Keratinocyte (primary cell): ENCODE results near the gene ANO8. TPM values are rescaled to one million over a fixed set of nuclear protein-coding genes. Genes with fewer than 3 reads are reported as not detected.
A peak's percentile ranks its signal among the peaks of the same experiment; 100 is the strongest.

Source experiments
- DNase-seq: peaks from one replicate; pipeline ENCODE4 v3.0.0-alpha.2; 2011; ENCODE audit warnings: low read depth, missing footprints, low spot score
- FAIRE-seq: peaks from 2 replicates; lab custom pipeline; 2011; peaks lifted over from hg19 to GRCh38; lab: Jason Lieb, UNC
- H2AFZ ChIP-seq: 2 replicates; pipeline ENCODE4 v1.6.0; 2012; ENCODE audit warnings: low read length, control low read depth, inconsistent platforms; ENCODE audit not compliant: control insufficient read depth
- H3K27ac ChIP-seq: 2 replicates; pipeline ENCODE4 v1.5.1; 2011; ENCODE audit warnings: low read length; ENCODE audit not compliant: control insufficient read depth, insufficient read depth
- H3K27me3 ChIP-seq: 3 replicates; pipeline ENCODE4 v1.6.0; 2011; ENCODE audit warnings: low read length; ENCODE audit not compliant: control insufficient read depth, insufficient read depth; ENCODE audit errors: extremely low read depth
- H3K36me3 ChIP-seq, 2 experiments: 2 replicates in 1 of 2; 3 replicates in 1 of 2; pipeline ENCODE4 v1.5.1; 2011; ENCODE audit warnings: low read length in 2 of 2, mild to moderate bottlenecking in 1 of 2; ENCODE audit not compliant: control insufficient read depth in 2 of 2, insufficient read depth in 2 of 2; ENCODE audit errors: extremely low read depth in 1 of 2
- H3K4me1 ChIP-seq: 3 replicates; pipeline ENCODE4 v1.5.1; 2011; ENCODE audit warnings: low read length; ENCODE audit not compliant: control insufficient read depth, insufficient read depth; ENCODE audit errors: extremely low read depth
- H3K4me2 ChIP-seq: 3 replicates; pipeline ENCODE4 v1.6.0; 2011; ENCODE audit warnings: low read depth, low read length; ENCODE audit not compliant: control insufficient read depth, insufficient read depth; ENCODE audit errors: extremely low read depth
- H3K4me3 ChIP-seq, 3 experiments: fragments of 200-600 bp in 1 of 3; sonication (generic) in 1 of 3; 2 replicates in 2 of 3; 3 replicates in 1 of 3; pipeline ENCODE4 v1.5.1; 2011 to 2016; ENCODE audit warnings: low read length in 3 of 3, mild to moderate bottlenecking in 3 of 3, control low read depth in 2 of 3, inconsistent platforms in 1 of 3, low read depth in 1 of 3, mixed read lengths in 1 of 3, mixed run types in 1 of 3, moderate library complexity in 1 of 3; ENCODE audit not compliant: control insufficient read depth in 2 of 3, insufficient read depth in 2 of 3; ENCODE audit errors: extremely low read depth in 1 of 3
- H3K79me2 ChIP-seq: 2 replicates; pipeline ENCODE4 v1.6.0; 2012; ENCODE audit warnings: low read length; ENCODE audit not compliant: control insufficient read depth, insufficient read depth
- H3K9ac ChIP-seq: 3 replicates; pipeline ENCODE4 v1.6.0; 2011; ENCODE audit warnings: low read length; ENCODE audit not compliant: control insufficient read depth, insufficient read depth; ENCODE audit errors: extremely low read depth
- H3K9me1 ChIP-seq: 3 replicates; pipeline ENCODE4 v1.6.0; 2011; ENCODE audit warnings: low read length; ENCODE audit not compliant: control insufficient read depth, insufficient read depth; ENCODE audit errors: extremely low read depth
- H3K9me3 ChIP-seq: 2 replicates; pipeline ENCODE4 v1.5.1; 2012; ENCODE audit warnings: low read depth, low read length; ENCODE audit not compliant: control insufficient read depth
- H4K20me1 ChIP-seq: 3 replicates; pipeline ENCODE4 v1.6.0; 2011; ENCODE audit warnings: low read length; ENCODE audit not compliant: control insufficient read depth, insufficient read depth; ENCODE audit errors: extremely low read depth
- CTCF ChIP-seq, 3 experiments: IDR thresholded peaks in 1 of 3; conservative IDR thresholded peaks in 1 of 3; optimal IDR thresholded peaks in 1 of 3; 2 replicates in 2 of 3; 3 replicates in 1 of 3; pipeline versions ENCODE3 to v1.5.1; 2011; ENCODE audit warnings: low read length in 3 of 3, mild to moderate bottlenecking in 3 of 3, moderate library complexity in 2 of 3, control low read depth in 1 of 3, inconsistent platforms in 1 of 3; ENCODE audit not compliant: insufficient read depth in 2 of 3; ENCODE audit errors: extremely low read depth in 1 of 3
- EZH2 ChIP-seq: IDR thresholded peaks from one replicate; pipeline ENCODE4 v1.6.1; 2012; ENCODE audit warnings: inconsistent platforms, mild to moderate bottlenecking, low read length, moderate library complexity
- dilution Hi-C: fragments of 300-500 bp; cut with MboI; formaldehyde crosslinking; loops from one replicate; pipeline ENCODE4 v1.7.0; 2020; ENCODE audit warnings: low sequenced_read_pairs; ENCODE audit not compliant: extremely low pct_ligation_motif_present
- polyA plus RNA-seq, 5 experiments: library from polyadenylated mRNA; depleted of rRNA in 3 of 5; stranded (reverse) in 3 of 5; stranded (forward) in 1 of 5; unstranded in 1 of 5; fragments of >200 nt; gene quantifications; 1 replicate in 1 of 5; 2 replicates in 3 of 5; 3 replicates in 1 of 5; pipeline versions ENCODE4 v1.2.1 to v1.2.3, GENCODE V29; 2011 to 2012; ENCODE audit warnings: missing spikeins in 2 of 5, low read depth in 1 of 5, low replicate concordance in 1 of 5

The ANO8 gene
- polyA plus RNA-seq, 1 donor (not counting 4 experiments of a cell fraction or from before 2014, with no cell fraction given): 1.6 TPM

DNA sequence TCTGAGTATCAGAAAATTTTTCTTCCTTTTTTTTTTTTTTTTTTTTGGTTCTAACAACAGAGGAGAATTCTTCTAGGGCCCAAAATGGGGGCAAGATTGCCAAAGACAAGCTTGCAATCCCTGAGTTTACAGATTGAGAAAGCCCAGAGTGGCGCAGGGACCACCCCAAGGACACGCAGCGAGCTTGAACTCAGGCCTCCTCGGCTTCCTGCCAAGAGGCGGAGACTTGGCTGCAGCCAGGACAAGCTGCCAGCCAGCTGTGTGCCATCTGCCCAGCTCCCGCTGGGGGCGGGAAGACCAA lies 29.5 kb downstream of the ANO8 start:
- Histone ChIP-seq H3K36me3 (no peaks in the 10 kb centered on the region), H2AFZ (no peak overlapping the region), H3K79me2 (peaks cover 20% of the 10 kb centered on the region), H3K4me1 (peaks cover 34% of the 10 kb centered on the region), H4K20me1 (no peaks in the 10 kb centered on the region), H3K9ac (no peak overlapping the region), H3K27me3 (no peaks in the 10 kb centered on the region), H3K4me2 (peak overlapping the region; percentile 61), H3K9me3 (no peaks in the 10 kb centered on the region), H3K27ac (peak overlapping the region; percentile 8), H3K9me1 (peaks cover 3% of the 10 kb centered on the region), H3K4me3 (no peak overlapping the region)
- dilution Hi-C loops: no loop called here
- no peak for DNase-seq
- no peak for FAIRE-seq
- TF ChIP-seq EZH2 (no peak), CTCF (optimal IDR thresholded peaks at IDR 0.05 in 1 of 3, IDR thresholded peaks at IDR 0.05 in 1 of 3, conservative IDR thresholded peaks at IDR 0.05 in 1 of 3; ENCODE audit: extremely low read depth in 1 of 3, insufficient read depth in 2 of 3, low read length in 3 of 3) (no peak)

- no peaks in the 10 kb centered on the region for H3K27me3 ChIP-seq
- DNase-seq (no peak), FAIRE-seq (no peak)
- H3K79me2 ChIP-seq: peaks cover 14% of the 10 kb centered on the region
- H3K36me3 ChIP-seq: no peaks in the 10 kb centered on the region
- no peak overlapping the region for H2AFZ ChIP-seq
- H4K20me1 ChIP-seq: no peaks in the 10 kb centered on the region
- H3K9ac ChIP-seq: no peak overlapping the region
- peak overlapping the region; percentile 61 for H3K4me2 ChIP-seq
- no peak for TF ChIP-seq CTCF (optimal IDR thresholded peaks at IDR 0.05 in 1 of 3, IDR thresholded peaks at IDR 0.05 in 1 of 3, conservative IDR thresholded peaks at IDR 0.05 in 1 of 3; ENCODE audit: extremely low read depth in 1 of 3, insufficient read depth in 2 of 3, low read length in 3 of 3)
- no peak for TF ChIP-seq EZH2
- no peak overlapping the region for H3K4me3 ChIP-seq
- H3K27ac ChIP-seq: peak overlapping the region; percentile 8
- dilution Hi-C loops: no loop called here
- no peaks in the 10 kb centered on the region for H3K9me3 ChIP-seq
- H3K9me1 ChIP-seq: peaks cover 3% of the 10 kb centered on the region
- peaks cover 32% of the 10 kb centered on the region for H3K4me1 ChIP-seq
Measured at GRCh38 chr19:17304386-17305215, 30.1 kb downstream of the ANO8 start.
